GM12878 (cell line): ENCODE results near the gene SOAT2.

Source experiments
- BHLHE40 ChIP-seq, 2 experiments: fragments of 450-650 bp in 1 of 2; IDR thresholded peaks; 2 replicates each; pipeline ENCODE4 v1.6.1; 2011 to 2017; ENCODE audit warnings: low read depth in 2 of 2, borderline replicate concordance in 1 of 2, improper control_type of control experiment in 1 of 2, low read length in 1 of 2, mild to moderate bottlenecking in 1 of 2
- CBX5 ChIP-seq: sonication (generic); IDR thresholded peaks from 2 replicates; pipeline ENCODE4 v1.6.1; 2016; ENCODE audit warnings: low read depth, moderate library complexity, mild to moderate bottlenecking, inconsistent platforms
- EZH2 ChIP-seq: IDR thresholded peaks from 2 replicates; pipeline ENCODE4 v1.6.1; 2012; ENCODE audit warnings: low read depth, mild to moderate bottlenecking, control low read depth, inconsistent platforms, low read length, borderline replicate concordance; ENCODE audit not compliant: control insufficient read depth
- HDAC2 ChIP-seq: fragments of 200-600 bp; sonication (generic); IDR thresholded peaks from 2 replicates; pipeline ENCODE4 v1.6.1; 2017
- MEF2A ChIP-seq: IDR thresholded peaks from 2 replicates; pipeline ENCODE4 v1.6.1; 2011; ENCODE audit warnings: low read depth, mild to moderate bottlenecking, low read length, moderate library complexity; ENCODE audit not compliant: insufficient read depth
- TBL1XR1 ChIP-seq: IDR thresholded peaks from 2 replicates; pipeline ENCODE4 v1.6.1; 2012; ENCODE audit warnings: low read depth, low read length, improper control_type of control experiment
- TF ChIP-seq, protein P1 (sequence below), 3 experiments: IDR thresholded peaks in 2 of 3; conservative IDR thresholded peaks in 1 of 3; 2 replicates each; pipeline ENCODE4 v1.5.1; 2011; ENCODE audit warnings: low read depth in 3 of 3, low read length in 3 of 3, mild to moderate bottlenecking in 3 of 3, control low read depth in 2 of 3, moderate library complexity in 2 of 3, inconsistent platforms in 1 of 3, mixed read lengths in 1 of 3; ENCODE audit not compliant: control insufficient read depth in 2 of 3, insufficient read depth in 1 of 3; ENCODE audit errors: extremely low read depth in 1 of 3

DNA sequence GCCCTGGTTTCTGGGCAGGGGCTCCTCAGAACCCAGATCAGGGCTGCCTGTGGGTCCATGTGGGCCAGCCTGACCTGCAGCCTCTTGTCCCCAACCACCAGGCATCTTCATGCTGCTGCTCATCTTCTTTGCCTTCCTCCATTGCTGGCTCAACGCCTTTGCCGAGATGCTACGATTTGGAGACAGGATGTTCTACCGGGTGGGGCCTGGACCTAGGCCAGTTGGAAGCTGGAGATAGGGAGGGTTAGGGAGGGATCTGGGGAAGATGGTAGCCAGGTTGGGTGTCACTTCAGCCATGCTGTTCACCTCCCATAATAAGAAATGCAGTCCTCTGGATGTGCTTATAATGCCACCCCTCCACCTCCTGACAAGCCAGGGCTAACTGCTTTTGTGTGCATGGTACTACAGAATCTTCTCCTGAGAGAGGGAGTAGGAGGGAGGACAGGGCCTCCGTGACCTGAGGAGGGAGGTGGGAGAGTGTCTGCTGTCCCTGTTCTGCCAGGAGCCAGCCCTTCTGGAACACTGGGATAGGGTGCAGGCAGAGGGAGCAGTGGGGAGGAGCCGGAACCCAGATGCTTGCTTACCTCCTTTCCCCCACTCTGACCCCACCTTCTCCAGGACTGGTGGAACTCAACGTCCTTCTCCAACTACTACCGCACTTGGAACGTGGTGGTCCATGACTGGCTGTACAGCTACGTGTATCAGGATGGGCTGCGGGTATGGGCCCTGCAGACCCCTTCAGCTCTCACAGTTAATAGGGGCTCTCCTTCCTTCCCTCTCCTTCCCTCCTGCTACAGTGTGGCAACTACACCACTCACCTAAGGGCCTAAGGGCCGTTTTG is 17.6 kb downstream of the SOAT2 start:
- TF ChIP-seq, protein P1, sequence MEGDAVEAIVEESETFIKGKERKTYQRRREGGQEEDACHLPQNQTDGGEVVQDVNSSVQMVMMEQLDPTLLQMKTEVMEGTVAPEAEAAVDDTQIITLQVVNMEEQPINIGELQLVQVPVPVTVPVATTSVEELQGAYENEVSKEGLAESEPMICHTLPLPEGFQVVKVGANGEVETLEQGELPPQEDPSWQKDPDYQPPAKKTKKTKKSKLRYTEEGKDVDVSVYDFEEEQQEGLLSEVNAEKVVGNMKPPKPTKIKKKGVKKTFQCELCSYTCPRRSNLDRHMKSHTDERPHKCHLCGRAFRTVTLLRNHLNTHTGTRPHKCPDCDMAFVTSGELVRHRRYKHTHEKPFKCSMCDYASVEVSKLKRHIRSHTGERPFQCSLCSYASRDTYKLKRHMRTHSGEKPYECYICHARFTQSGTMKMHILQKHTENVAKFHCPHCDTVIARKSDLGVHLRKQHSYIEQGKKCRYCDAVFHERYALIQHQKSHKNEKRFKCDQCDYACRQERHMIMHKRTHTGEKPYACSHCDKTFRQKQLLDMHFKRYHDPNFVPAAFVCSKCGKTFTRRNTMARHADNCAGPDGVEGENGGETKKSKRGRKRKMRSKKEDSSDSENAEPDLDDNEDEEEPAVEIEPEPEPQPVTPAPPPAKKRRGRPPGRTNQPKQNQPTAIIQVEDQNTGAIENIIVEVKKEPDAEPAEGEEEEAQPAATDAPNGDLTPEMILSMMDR (IDR thresholded peaks at IDR 0.05 in 2 of 3, conservative IDR thresholded peaks at IDR 0.05 in 1 of 3; ENCODE audit: control insufficient read depth in 2 of 3, extremely low read depth in 1 of 3, insufficient read depth in 1 of 3, low read depth in 3 of 3, low read length in 3 of 3), result no peak
- TF ChIP-seq EZH2 (no peak), HDAC2 (no peak), TBL1XR1 (no peak), MEF2A (no peak), BHLHE40 (IDR thresholded peaks at IDR 0.05; ENCODE audit: borderline replicate concordance in 1 of 2, low read depth in 2 of 2, low read length in 1 of 2) (no peak), CBX5 (no peak)
